ENCODE results near the gene GNAI2.
"Not testable (repeated sequence)": the region's sequence is repeated elsewhere in the genome, so short reads cannot be mapped to it uniquely, and the experiment has no call there.

Gene GNAI2

GRCh38 chr3:50205413-50206276 is 30.4 kb upstream of the GNAI2 start:
- DNase-seq: no peak

GRCh38 chr3:50207359-50208042 is 28.5 kb upstream of the GNAI2 start:
- no peak for DNase-seq

DNA sequence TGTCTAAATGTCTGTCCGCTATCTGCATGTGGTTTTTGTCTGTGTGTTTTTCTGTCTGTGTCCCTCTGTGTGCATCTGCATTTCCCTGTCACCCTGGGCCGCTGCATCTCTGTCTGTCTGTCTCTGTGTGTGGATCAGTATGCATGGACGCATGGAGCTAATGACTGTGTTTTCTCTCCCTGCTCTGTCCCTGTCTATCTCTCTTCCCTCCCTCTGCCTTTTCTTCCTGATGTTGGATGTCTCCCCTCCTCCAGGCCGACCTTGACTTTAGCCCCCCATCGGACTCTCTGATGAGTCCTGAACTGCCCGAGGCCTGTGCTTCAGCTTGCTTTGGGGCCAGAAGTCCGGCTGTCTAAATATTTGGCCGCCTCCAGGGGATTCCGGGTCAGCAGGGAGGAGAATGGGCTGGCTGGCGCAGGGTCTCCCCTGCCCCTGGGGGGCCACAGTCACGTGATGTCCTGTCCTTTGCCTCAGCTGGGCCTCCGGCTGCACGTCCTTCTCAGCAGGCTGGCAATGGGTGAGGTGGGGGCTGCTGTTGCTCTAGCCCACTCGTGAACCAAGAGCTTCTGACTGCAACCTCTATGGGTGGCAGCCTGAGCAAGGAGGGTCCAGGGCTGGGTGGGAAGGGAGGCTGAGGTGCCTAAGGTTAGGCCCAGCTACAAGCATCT is 27.2 kb upstream of the GNAI2 start:
- no peak for DNase-seq

DNA sequence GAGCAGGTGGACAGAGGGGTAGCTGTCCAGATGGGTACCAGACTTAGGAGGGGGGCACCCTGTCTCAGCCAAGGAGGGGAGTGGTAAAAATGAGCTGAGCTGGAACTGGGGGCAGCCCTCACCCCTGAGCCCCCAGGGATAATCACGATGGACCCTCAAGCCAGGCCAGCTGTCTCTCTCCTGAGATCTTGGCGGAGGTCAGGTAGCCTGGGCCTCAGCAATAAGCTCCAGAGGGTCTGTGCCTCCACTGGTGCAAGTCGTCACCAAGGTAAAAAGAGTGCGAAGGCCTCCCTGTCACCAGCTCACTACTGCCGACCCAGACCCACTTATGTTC is 25.9 kb upstream of the GNAI2 start:
- DNase-seq: no peak

DNA sequence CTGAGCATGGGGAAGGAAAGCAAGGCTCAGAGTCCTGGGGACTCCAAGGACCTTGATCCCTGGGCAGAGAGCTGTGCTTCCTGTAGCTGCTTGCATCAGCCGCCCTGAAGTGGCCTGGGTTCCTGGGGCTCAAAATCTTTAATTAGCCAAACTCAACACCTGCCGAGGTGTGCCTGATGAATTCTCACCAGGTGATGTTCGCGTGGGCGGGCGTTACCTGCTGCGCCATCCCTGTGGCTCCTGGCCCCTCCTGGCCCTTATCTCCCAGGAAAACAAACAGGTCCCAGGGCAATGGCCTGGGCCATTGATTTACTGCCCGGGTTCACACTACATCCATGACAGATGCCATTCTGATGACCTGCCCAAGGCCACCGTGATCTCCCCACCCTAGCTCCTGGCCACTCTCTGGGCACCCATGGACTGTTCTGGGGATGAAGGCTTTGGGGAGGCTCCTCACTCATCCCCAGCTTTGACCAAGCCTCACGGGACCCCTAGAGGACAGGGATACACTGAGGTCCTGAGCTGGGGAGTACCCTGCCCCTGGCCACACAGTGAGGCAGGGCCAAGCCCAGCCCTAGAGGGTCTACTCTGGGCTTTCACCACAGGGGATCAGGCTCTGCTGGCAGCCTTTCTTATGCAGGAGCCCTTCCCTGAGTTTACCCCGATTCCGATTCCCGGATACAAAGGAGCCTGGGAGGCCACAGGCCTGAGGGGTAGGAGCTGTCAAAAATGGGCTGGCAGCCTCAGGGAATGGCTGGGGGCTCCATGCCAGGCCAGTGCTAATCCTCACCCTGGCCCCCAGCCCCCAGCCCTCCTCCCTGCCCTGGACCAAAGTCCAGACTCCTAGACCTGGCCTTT is 25.3 kb upstream of the GNAI2 start:
- no peak for DNase-seq

GRCh38 chr3:50211368-50211717 is 24.7 kb upstream of the GNAI2 start:
- DNase-seq: not testable (repeated sequence)

DNA sequence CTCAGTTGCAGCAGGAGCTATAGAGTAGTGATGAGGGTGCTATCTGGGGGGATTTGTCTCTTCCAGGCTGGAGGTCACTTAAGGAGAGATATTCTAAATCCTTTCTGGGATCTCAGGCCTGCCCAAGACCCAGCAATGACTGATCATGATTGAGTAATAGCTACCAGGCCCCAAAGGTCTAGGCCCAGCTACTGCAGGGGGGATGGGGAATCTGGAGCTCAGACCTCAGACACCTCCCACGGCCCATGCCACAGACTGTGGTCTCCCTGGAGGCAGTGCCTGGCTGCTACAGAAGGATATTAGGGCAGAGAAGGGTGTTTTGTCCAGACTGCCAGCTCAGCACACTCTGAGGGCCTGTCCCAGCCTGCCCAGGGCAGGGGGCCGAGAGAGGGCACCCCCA is 24.1 kb upstream of the GNAI2 start:
- no peak for DNase-seq

- DNase-seq: no peak
Measured at GRCh38 chr3:50212502-50212901, 23.5 kb upstream of the GNAI2 start.

GRCh38 chr3:50212971-50213370 is 23.0 kb upstream of the GNAI2 start:
- DNase-seq: no peak

- no peak for DNase-seq
Measured at GRCh38 chr3:50213373-50213772, 22.6 kb upstream of the GNAI2 start.

DNA sequence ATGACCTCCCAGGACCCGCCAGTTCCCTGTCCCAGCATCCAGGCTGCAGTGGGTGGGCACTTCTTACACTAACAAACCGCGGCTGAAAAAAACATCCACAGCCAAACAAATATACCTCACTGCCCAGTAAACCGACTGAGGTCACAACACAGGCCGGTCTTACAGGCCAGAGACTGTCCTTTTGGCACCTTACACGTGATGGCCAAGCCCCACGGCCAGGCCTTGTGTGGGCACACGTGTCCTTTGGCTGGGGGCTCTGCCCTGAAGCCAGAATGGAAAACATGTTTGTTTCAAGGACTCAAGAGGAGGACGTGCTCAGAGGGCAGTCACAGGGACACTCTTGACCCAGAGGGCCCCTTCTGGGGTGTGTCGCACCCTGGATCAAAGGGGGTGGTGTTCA is 21.2 kb upstream of the GNAI2 start:
- DNase-seq: no peak

DNA sequence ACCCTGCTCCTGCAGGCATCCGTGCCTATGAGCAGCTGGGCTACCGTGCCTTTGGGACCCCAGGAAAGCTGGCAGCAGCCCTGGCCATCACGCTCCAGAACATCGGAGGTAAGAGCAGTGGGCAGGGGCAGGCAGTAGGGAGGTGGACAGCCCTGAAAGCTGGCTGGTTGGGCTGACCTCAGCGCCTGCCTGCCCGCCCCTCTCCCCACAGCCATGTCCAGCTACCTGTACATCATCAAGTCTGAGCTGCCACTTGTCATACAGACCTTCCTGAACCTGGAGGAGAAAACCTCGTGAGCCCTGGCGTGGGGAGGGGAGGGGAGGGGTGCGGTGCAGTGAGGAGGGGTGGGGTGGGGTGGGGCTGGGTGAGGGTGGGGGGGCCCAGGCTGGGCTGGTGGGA is 20.5 kb upstream of the GNAI2 start:
- no peak for DNase-seq

GRCh38 chr3:50217681-50218080 is 18.3 kb upstream of the GNAI2 start:
- DNase-seq: no peak

GRCh38 chr3:50218448-50218847 is 17.6 kb upstream of the GNAI2 start:
- DNase-seq: no peak

GRCh38 chr3:50219285-50219684 is 16.7 kb upstream of the GNAI2 start:
- no peak for DNase-seq

- no peak for DNase-seq
Measured at GRCh38 chr3:50220109-50220508, 15.9 kb upstream of the GNAI2 start.

GRCh38 chr3:50221051-50221410 is 15.0 kb upstream of the GNAI2 start:
- no peak for DNase-seq

DNA sequence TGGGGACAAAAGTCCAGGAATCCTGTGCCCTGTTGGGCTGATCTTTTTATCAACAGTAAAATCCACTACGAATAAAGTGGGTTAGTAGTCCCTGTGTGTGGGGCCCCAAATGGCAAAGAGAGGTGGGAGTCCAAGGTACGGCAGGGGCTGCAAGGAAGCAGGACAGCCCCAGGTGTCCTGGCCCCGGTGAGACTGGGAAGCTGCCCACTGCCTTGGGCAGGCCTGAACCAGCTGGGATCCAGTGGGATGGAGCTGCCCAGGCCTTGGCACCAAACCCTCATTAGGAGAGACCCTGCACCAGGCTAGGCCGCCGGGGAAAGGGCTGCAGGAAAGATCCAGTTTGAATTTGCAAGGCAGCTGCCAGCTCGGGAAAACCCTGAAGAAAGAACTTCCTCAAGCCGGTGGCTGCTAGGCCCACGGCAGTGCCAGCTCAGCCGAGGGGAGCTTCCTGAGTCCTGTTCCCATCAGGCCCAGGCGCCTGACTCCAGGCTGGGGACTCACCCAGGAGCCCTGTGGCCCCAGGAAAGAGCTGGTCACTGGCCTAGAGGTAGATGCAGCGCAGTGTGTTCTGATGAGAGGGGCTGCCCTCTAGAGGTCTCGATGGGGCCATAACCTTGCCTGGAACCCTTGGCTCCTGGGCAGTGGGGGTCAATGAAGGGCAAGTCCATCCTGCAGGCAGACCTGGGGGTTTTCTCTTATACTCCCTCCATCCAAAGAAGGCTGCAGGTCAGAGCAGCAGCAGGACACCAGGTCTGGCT is 14.4 kb upstream of the GNAI2 start:
- no peak for DNase-seq

- no peak for DNase-seq
Measured at GRCh38 chr3:50222169-50222528, 13.9 kb upstream of the GNAI2 start.

GRCh38 chr3:50224639-50225038 is 11.4 kb upstream of the GNAI2 start:
- DNase-seq: no peak

DNA sequence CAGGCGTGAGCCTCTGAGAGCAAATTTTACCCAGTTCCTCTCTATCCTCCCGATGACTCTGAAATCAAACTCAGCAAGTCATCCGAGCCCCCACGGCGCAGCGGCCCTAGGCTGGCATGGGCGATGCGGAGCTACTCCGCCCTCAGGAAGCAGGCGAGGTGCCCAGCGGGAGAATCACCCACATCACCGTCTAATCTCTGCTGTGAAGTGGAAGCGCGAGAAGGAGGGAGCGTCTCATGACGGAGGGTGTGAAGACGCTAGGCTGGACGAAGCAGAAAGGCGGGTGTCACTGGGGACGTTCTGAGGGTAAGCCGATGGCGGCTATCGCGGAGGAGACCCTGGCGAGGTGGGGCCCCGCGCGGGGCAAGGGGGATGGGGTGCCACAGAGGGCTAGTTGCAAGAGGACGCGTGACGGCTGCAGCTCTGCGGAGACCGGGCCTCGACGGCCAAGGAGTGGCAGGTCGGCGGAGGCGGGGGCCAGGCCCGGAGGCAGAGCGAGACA is 9.1 kb upstream of the GNAI2 start:
- no peak for DNase-seq

All from NCI-H2081 treated with DMSO at 0.1 percent for 48 hours (cell line).